CD4-positive, CD25-positive, alpha-beta regulatory T cell (primary cell): ENCODE data around the gene SH2D7. TPM values are rescaled to one million over a fixed set of nuclear protein-coding genes. Genes with fewer than 3 reads are reported as not detected.

Experiments
- ATAC-seq, 2 donors: fragments of 150-1000 bp; cut with Tn5 transposase; one replicate each; pipeline ENCODE4 v1.10.0; 2021; ENCODE audit warnings: low read depth in 2 of 2, moderate number of reproducible peaks in 2 of 2, moderate library complexity in 1 of 2
- DNase-seq, 3 donors: peaks; one replicate each; pipeline versions ENCODE4 v3.0.0 to v3.0.0-alpha.2; 2012 to 2022; ENCODE audit warnings: mixed read lengths in 1 of 3
- H3K27ac ChIP-seq: one replicate; pipeline ENCODE4 v1.7.0; 2013; ENCODE audit warnings: mild to moderate bottlenecking, low read length; ENCODE audit not compliant: insufficient read depth, poor library complexity, severe bottlenecking
- H3K27me3 ChIP-seq: one replicate; pipeline ENCODE4 v1.7.0; 2013; ENCODE audit warnings: low read length; ENCODE audit not compliant: control insufficient read depth, insufficient read depth
- H3K36me3 ChIP-seq: one replicate; pipeline ENCODE4 v1.7.0; 2013; ENCODE audit warnings: mild to moderate bottlenecking, low read length, moderate library complexity; ENCODE audit not compliant: control insufficient read depth, insufficient read depth
- H3K4me1 ChIP-seq: 2 replicates; pipeline ENCODE4 v1.7.0; 2013; ENCODE audit warnings: mild to moderate bottlenecking, low read length; ENCODE audit not compliant: insufficient read depth, control insufficient read depth, poor library complexity, severe bottlenecking
- H3K4me3 ChIP-seq: one replicate; pipeline ENCODE4 v1.7.0; 2013; ENCODE audit warnings: low read depth, mild to moderate bottlenecking, low read length, moderate library complexity
- H3K9me3 ChIP-seq, 2 experiments: 1 replicate in 1 of 2; 2 replicates in 1 of 2; pipeline ENCODE4 v1.7.0; 2013; ENCODE audit warnings: low read length in 2 of 2, mild to moderate bottlenecking in 1 of 2, moderate library complexity in 1 of 2; ENCODE audit not compliant: control insufficient read depth in 2 of 2
- H3K27ac Mint-ChIP-seq, 3 donors: one replicate each; pipeline ENCODE4 v1.8.0; 2020 to 2022; ENCODE audit warnings: mild to moderate bottlenecking in 3 of 3, mixed read lengths in 3 of 3, moderate library complexity in 2 of 3
- H3K27me3 Mint-ChIP-seq: one replicate; pipeline ENCODE4 v1.8.0; 2022; ENCODE audit warnings: mild to moderate bottlenecking, mixed read lengths
- H3K36me3 Mint-ChIP-seq: one replicate; pipeline ENCODE4 v1.8.0; 2020; ENCODE audit warnings: mixed read lengths
- H3K4me1 Mint-ChIP-seq, 4 donors: one replicate each; pipeline ENCODE4 v1.8.0; 2020 to 2022; ENCODE audit warnings: mixed read lengths in 4 of 4, mild to moderate bottlenecking in 1 of 4
- H3K4me3 Mint-ChIP-seq, 4 donors: one replicate each; pipeline ENCODE4 v1.8.0; 2020 to 2022; ENCODE audit warnings: mild to moderate bottlenecking in 4 of 4, mixed read lengths in 4 of 4, moderate library complexity in 3 of 4
- H3K9me3 Mint-ChIP-seq, 7 donors: one replicate each; pipeline ENCODE4 v1.8.0; 2020 to 2022; ENCODE audit warnings: mixed read lengths in 7 of 7, mild to moderate bottlenecking in 3 of 7, moderate library complexity in 2 of 7
- polyA plus RNA-seq, 4 donors: library from polyadenylated mRNA; unstranded; fragments of 300-500 nt; fragmentation: Illumina TruSeq; gene quantifications; one replicate each; pipeline ENCODE4 v1.2.3, GENCODE V29; 2021
- total RNA-seq: library from RNA; stranded (reverse); gene quantifications from one replicate; pipeline ENCODE4 v1.2.3, GENCODE V29; 2022

SH2D7 gene
- total and polyA plus RNA-seq, 5 donors from 2014 or later: 0.09 TPM; not detected in 4

DNA sequence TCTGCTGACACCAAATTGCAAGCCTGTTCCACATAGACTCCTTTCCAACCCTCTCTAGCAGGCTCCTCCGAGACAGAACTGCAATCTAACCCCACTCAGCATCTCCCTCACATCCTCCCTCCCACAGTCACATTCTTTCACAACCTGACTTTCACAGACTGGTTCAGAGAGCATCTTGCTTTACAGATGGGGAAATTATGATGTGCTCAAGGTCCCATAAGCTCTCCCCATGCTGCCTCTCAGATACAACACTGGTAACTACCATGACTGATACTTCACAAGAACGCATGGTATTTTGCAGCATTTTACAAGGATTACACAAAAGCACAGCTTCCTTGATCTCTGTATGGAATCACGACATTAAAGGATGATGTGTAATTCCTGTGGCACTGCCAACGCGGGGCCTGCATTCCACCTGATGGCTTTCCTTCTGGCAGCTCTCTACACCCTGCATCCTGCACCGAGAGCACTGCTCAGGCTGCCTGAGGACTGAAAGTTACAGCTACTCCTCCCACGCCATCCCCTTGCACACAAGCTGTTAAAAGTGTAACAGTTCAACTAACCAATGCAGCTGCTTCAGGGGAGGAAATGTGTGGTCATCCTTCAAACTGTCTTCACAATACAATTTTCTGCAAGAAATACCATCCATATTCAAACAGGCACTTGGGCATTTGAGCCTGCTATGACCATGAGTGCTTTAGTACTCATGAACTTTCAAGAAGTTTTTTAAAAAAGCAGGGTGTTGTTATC lies 42.5 kb upstream of the SH2D7 start:
- peak overlapping the region; percentile 66 for H3K4me3 ChIP-seq
- Mint-ChIP-seq H3K36me3 (peaks cover 20% of the 10 kb centered on the region), H3K27ac (peak overlapping the region; percentile 72 to 95 (median 92))

DNA sequence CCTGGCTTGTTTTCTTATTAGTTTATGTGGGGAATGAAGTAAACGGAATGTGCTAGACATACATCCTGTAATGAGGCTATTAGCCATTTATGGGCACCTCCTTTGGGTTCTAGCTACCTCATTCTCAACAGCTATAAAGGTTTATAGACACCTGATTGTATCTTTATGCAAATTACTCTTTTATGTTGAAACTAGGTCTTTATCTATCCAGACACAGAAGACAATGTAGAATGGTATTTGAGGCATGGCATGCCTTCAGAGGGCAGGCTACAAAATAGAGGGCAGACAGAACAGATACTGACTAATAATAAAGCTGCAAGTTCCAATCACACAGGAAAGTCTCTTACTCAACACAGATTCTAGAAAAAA lies 41.9 kb upstream of the SH2D7 start:
- Histone ChIP-seq H3K4me3 (peak overlapping the region; percentile 66), H3K36me3 (peaks cover 17% of the 10 kb centered on the region), H3K9me3 (no peaks in the 10 kb centered on the region), H3K27ac (peak overlapping the region; percentile 84), H3K4me1 (peaks cover 98% of the 10 kb centered on the region), H3K27me3 (no peaks in the 10 kb centered on the region)
- Mint-ChIP-seq H3K27me3 (no peaks in the 10 kb centered on the region), H3K36me3 (peaks cover 20% of the 10 kb centered on the region), H3K9me3 (no peaks in the 10 kb centered on the region), H3K27ac (peak overlapping the region; percentile 72 to 95 (median 92)), H3K4me1 (peaks cover 56 to 100% (median 84%) of the 10 kb centered on the region in 4 donors), H3K4me3 (peak overlapping the region; percentile 66 to 88 (median 72))
- ATAC-seq (peak; percentile 6 to 13), DNase-seq (peak in 1 of 3 donors; percentile 58)

More for the DNA sequence above, 42.5 kb upstream of the SH2D7 start:
- peak in 2 of 3 donors; percentile 61 to 84 for DNase-seq
- peak overlapping the region; percentile 84 for H3K27ac ChIP-seq
- Mint-ChIP-seq H3K4me1 (peaks cover 56 to 100% (median 84%) of the 10 kb centered on the region in 4 donors), H3K9me3 (no peaks in the 10 kb centered on the region), H3K4me3 (peak overlapping the region; percentile 66 to 88 (median 72)), H3K27me3 (no peaks in the 10 kb centered on the region)
- H3K4me1 ChIP-seq: peaks cover 98% of the 10 kb centered on the region
- no peaks in the 10 kb centered on the region for H3K27me3 ChIP-seq
- H3K36me3 ChIP-seq: peaks cover 17% of the 10 kb centered on the region
- ATAC-seq: peak; percentile 65 to 68
- H3K9me3 ChIP-seq: no peaks in the 10 kb centered on the region

DNA sequence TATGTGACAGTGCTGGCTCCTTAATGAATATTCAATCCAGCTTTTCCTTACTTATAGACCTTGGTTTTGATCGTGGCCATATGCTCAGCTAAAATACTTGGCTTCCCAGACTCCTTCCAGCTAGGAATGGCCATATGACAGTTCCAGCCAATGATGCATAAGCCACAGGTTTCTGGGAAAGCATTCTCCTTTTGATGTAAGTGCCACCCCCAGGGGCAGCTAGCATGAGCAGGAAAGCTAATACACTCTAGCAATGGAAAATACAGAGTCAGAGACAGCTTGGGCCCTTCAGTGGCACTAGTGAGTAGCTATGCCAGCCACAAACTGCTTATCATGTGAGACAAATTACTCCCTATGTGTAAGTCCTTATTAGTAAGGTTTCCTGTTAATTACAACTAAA lies 41.5 kb upstream of the SH2D7 start:
- Mint-ChIP-seq H3K27ac (peak overlapping the region; percentile 92 to 97 (median 95)), H3K36me3 (peaks cover 20% of the 10 kb centered on the region), H3K4me3 (peak overlapping the region; percentile 55 to 88 (median 70)), H3K9me3 (no peaks in the 10 kb centered on the region), H3K4me1 (peaks cover 59 to 100% (median 87%) of the 10 kb centered on the region in 4 donors), H3K27me3 (no peaks in the 10 kb centered on the region)
- H3K36me3 ChIP-seq: peaks cover 17% of the 10 kb centered on the region
- DNase-seq: no peak
- H3K9me3 ChIP-seq: no peaks in the 10 kb centered on the region
- no peak for ATAC-seq
- peak overlapping the region; percentile 66 for H3K4me3 ChIP-seq
- H3K4me1 ChIP-seq: peaks cover 98% of the 10 kb centered on the region
- no peaks in the 10 kb centered on the region for H3K27me3 ChIP-seq
- H3K27ac ChIP-seq: peak overlapping the region; percentile 84

DNA sequence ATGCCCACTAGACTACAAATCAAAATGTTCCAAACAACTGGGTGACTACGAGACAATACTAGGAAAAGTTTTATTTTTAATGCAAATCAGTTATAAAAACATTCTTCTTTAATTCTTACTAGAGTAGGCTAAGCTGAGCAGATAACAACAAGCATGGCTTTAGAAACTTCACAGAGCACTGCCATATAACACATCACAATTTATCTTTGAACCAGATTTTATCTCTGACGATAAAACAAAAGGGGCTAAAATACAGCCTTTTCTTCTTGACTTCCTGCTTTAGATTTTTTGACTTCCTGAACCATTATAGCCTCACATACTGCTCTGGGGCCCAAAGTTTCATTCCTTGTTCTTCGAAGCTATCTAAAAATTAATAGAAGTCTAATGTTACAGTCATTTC lies 40.8 kb upstream of the SH2D7 start:
- peak overlapping the region; percentile 92 to 97 (median 95) for H3K27ac Mint-ChIP-seq
- no peaks in the 10 kb centered on the region for H3K27me3 Mint-ChIP-seq
- peak overlapping the region; percentile 84 for H3K27ac ChIP-seq
- H3K27me3 ChIP-seq: no peaks in the 10 kb centered on the region
- peaks cover 98% of the 10 kb centered on the region for H3K4me1 ChIP-seq
- ATAC-seq (peak in 1 of 2 donors; percentile 7), DNase-seq (peak in 1 of 3 donors; percentile 35)
- H3K4me3 ChIP-seq: peak overlapping the region; percentile 66
- peaks cover 20% of the 10 kb centered on the region for H3K36me3 Mint-ChIP-seq
- H3K36me3 ChIP-seq: peaks cover 17% of the 10 kb centered on the region
- no peaks in the 10 kb centered on the region for H3K9me3 Mint-ChIP-seq
- H3K9me3 ChIP-seq: no peaks in the 10 kb centered on the region
- peak overlapping the region; percentile 55 to 78 (median 64) for H3K4me3 Mint-ChIP-seq
- peaks cover 62 to 100% (median 92%) of the 10 kb centered on the region in 4 donors for H3K4me1 Mint-ChIP-seq

DNA sequence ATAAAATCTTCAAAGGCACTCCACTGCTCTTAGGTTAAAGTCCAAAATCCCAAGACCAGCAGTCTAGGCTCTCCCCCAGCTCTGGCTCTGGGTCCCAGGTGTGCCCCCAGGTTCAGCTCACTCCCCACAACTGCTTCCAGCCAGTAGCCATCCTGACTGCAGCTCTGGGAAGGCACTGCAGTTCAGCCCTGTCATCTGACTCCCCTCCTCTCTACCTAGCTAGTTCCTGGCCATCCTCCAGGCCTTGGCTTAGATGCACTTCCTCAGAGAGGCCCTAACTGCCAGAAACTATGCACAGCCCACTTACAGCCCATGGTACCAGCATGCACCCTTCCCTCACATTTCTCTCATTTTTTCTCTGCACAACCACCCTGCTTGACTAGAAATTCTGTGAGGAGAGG lies 40.4 kb upstream of the SH2D7 start:
- Mint-ChIP-seq H3K27ac (peak overlapping the region; percentile 92 to 97 (median 95)), H3K4me1 (peaks cover 58 to 100% (median 91%) of the 10 kb centered on the region in 4 donors)
- H3K27me3 ChIP-seq: no peaks in the 10 kb centered on the region

DNA sequence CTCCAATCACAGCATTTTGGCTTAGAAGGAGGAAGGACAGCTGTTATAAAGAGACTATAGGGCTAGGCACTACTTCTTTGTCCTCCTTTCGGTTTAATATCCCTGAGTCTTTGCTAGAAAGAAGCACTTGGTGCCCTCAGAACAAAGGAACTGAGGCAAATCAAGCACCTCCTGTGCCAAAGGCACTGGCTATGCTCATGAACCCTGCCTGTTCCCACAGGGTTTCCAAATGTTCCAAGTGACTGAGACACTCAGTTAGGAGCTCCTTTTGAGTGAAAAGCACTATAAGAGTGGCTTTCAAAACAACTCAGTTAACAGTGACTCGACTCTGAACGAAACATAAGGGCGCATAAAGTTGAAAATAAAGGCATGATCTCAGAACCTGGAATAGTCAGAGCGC lies 39.8 kb upstream of the SH2D7 start:
- ATAC-seq (no peak), DNase-seq (no peak)
- Mint-ChIP-seq H3K9me3 (no peaks in the 10 kb centered on the region), H3K27ac (peak overlapping the region; percentile 92 to 97 (median 95)), H3K36me3 (peaks cover 16% of the 10 kb centered on the region), H3K27me3 (no peaks in the 10 kb centered on the region), H3K4me3 (peak overlapping the region; percentile 61 to 78 (median 68)), H3K4me1 (peaks cover 54 to 100% (median 89%) of the 10 kb centered on the region in 4 donors)
- H3K27ac ChIP-seq: peak overlapping the region; percentile 84
- H3K9me3 ChIP-seq: no peaks in the 10 kb centered on the region
- H3K36me3 ChIP-seq: peaks cover 17% of the 10 kb centered on the region
- H3K4me3 ChIP-seq: peak overlapping the region; percentile 65
- peaks cover 98% of the 10 kb centered on the region for H3K4me1 ChIP-seq
- H3K27me3 ChIP-seq: no peaks in the 10 kb centered on the region

More for the DNA sequence above, 40.4 kb upstream of the SH2D7 start:
- no peaks in the 10 kb centered on the region for H3K9me3 Mint-ChIP-seq
- DNase-seq (no peak), ATAC-seq (no peak)
- no peaks in the 10 kb centered on the region for H3K27me3 Mint-ChIP-seq
- peak overlapping the region; percentile 61 to 78 (median 68) for H3K4me3 Mint-ChIP-seq
- Histone ChIP-seq H3K4me3 (peak overlapping the region; percentile 65), H3K27ac (peak overlapping the region; percentile 84), H3K4me1 (peaks cover 98% of the 10 kb centered on the region), H3K36me3 (peaks cover 17% of the 10 kb centered on the region), H3K9me3 (no peaks in the 10 kb centered on the region)
- peaks cover 16% of the 10 kb centered on the region for H3K36me3 Mint-ChIP-seq

DNA sequence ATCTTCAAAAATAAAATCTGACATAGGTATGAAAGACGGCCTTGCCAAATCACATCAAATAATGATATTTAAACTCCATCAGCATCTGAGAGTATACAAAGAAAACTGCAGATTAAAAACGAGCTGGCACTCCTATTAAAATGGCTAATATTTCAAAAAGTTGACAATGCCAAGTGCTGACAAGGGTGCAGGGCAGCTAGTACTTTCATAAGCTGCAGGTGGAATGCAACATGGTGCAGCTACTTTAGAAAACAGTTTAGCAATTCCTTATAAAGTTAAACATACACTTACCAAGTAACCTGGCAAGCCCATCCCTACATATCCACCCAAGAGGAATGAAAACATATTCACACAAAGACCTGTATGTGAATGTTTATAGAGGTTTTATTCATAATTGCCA lies 37.8 kb upstream of the SH2D7 start:
- H3K27me3 Mint-ChIP-seq: no peaks in the 10 kb centered on the region
- no peaks in the 10 kb centered on the region for H3K27me3 ChIP-seq
- H3K9me3 ChIP-seq: no peaks in the 10 kb centered on the region
- H3K27ac Mint-ChIP-seq: peak overlapping the region; percentile 49 to 92 (median 81)
- peak overlapping the region in 1 of 4 donors; percentile 76 for H3K4me3 Mint-ChIP-seq
- peaks cover 17% of the 10 kb centered on the region for H3K36me3 ChIP-seq
- no peaks in the 10 kb centered on the region for H3K9me3 Mint-ChIP-seq
- DNase-seq: no peak
- H3K4me3 ChIP-seq: peak overlapping the region; percentile 23
- H3K4me1 ChIP-seq: peaks cover 98% of the 10 kb centered on the region
- H3K27ac ChIP-seq: peak overlapping the region; percentile 84
- peaks cover 55 to 100% (median 90%) of the 10 kb centered on the region in 4 donors for H3K4me1 Mint-ChIP-seq
- no peak for ATAC-seq
- H3K36me3 Mint-ChIP-seq: peaks cover 20% of the 10 kb centered on the region
